H9 (cell line): ENCODE data around the gene SLC35F3. TPM values are rescaled to one million over a fixed set of nuclear protein-coding genes. Genes with fewer than 3 reads are reported as not detected.

ENCODE experiments used
- DNase-seq: peaks from one replicate; pipeline ENCODE4 v3.0.0-alpha.2; 2017
- H2AFZ ChIP-seq: one replicate; pipeline ENCODE4 v1.6.1; 2013; ENCODE audit warnings: mild to moderate bottlenecking, low read length, control low read depth, moderate library complexity
- H2AK5ac ChIP-seq: 2 replicates; pipeline ENCODE4 v1.6.1; 2013; ENCODE audit warnings: low read length, control low read depth, mixed read lengths; ENCODE audit not compliant: insufficient read length
- H2BK120ac ChIP-seq: one replicate; pipeline ENCODE4 v1.6.1; 2013; ENCODE audit warnings: low read depth, mild to moderate bottlenecking, low read length, control low read depth, inconsistent platforms; ENCODE audit not compliant: poor library complexity, severe bottlenecking
- H2BK12ac ChIP-seq: 2 replicates; pipeline ENCODE4 v1.6.1; 2013; ENCODE audit warnings: low read length, control low read depth, mixed read lengths, low read depth; ENCODE audit not compliant: insufficient read length
- H2BK15ac ChIP-seq: 2 replicates; pipeline ENCODE4 v1.6.1; 2013; ENCODE audit warnings: low read depth, low read length, control low read depth
- H2BK20ac ChIP-seq: one replicate; pipeline ENCODE4 v1.6.1; 2013; ENCODE audit warnings: low read depth, mild to moderate bottlenecking, low read length, control low read depth, inconsistent platforms; ENCODE audit not compliant: poor library complexity, severe bottlenecking
- H2BK5ac ChIP-seq: 2 replicates; pipeline ENCODE4 v1.6.1; 2013; ENCODE audit warnings: low read length, control low read depth, mixed read lengths; ENCODE audit not compliant: insufficient read length
- H3K14ac ChIP-seq: 2 replicates; pipeline ENCODE4 v1.6.1; 2013; ENCODE audit warnings: low read length, control low read depth; ENCODE audit not compliant: insufficient read depth
- H3K18ac ChIP-seq: 2 replicates; pipeline ENCODE4 v1.6.1; 2013; ENCODE audit warnings: low read depth, mild to moderate bottlenecking, mixed read lengths, low read length, control low read depth; ENCODE audit not compliant: insufficient read length
- H3K23ac ChIP-seq: 2 replicates; pipeline ENCODE4 v1.6.1; 2013; ENCODE audit warnings: low read length, control low read depth, mixed read lengths, low read depth; ENCODE audit not compliant: insufficient read length
- H3K23me2 ChIP-seq: 2 replicates; pipeline ENCODE4 v1.6.1; 2013; ENCODE audit warnings: low read depth, mild to moderate bottlenecking, mixed read lengths, low read length, control low read depth; ENCODE audit not compliant: insufficient read length, poor library complexity, severe bottlenecking
- H3K27ac ChIP-seq: 2 replicates; pipeline ENCODE4 v1.5.1; 2013; ENCODE audit warnings: low read length, control low read depth, mixed read lengths, low read depth; ENCODE audit not compliant: insufficient read length
- H3K27me3 ChIP-seq: 2 replicates; pipeline ENCODE4 v1.6.1; 2013; ENCODE audit warnings: low read length, control low read depth, inconsistent platforms; ENCODE audit not compliant: insufficient read depth
- H3K4ac ChIP-seq: 2 replicates; pipeline ENCODE4 v1.6.1; 2013; ENCODE audit warnings: low read depth, mild to moderate bottlenecking, control low read depth, inconsistent platforms, low read length, moderate library complexity
- H3K4me1 ChIP-seq: 2 replicates; pipeline ENCODE4 v1.6.1; 2013; ENCODE audit warnings: low read length, control low read depth, inconsistent platforms; ENCODE audit not compliant: insufficient read depth
- H3K4me2 ChIP-seq: 2 replicates; pipeline ENCODE4 v1.6.1; 2013; ENCODE audit warnings: low read length, control low read depth, mixed read lengths; ENCODE audit not compliant: insufficient read length, insufficient read depth
- H3K56ac ChIP-seq: 2 replicates; pipeline ENCODE4 v1.6.1; 2013; ENCODE audit warnings: low read depth, mild to moderate bottlenecking, mixed read lengths, low read length, control low read depth; ENCODE audit not compliant: insufficient read length
- H3K79me1 ChIP-seq: 2 replicates; pipeline ENCODE4 v1.6.1; 2013; ENCODE audit warnings: low read depth, mild to moderate bottlenecking, moderate library complexity, low read length, control low read depth, inconsistent platforms; ENCODE audit not compliant: insufficient read depth, poor library complexity, severe bottlenecking
- H3K79me2 ChIP-seq: 2 replicates; pipeline ENCODE4 v1.6.1; 2013; ENCODE audit warnings: low read length, control low read depth, inconsistent platforms; ENCODE audit not compliant: insufficient read depth
- H3K9ac ChIP-seq: 2 replicates; pipeline ENCODE4 v1.6.1; 2013; ENCODE audit warnings: low read length, control low read depth, mixed read lengths; ENCODE audit not compliant: insufficient read length; ENCODE audit errors: extremely low read depth
- H3K9me3 ChIP-seq: one replicate; pipeline ENCODE4 v1.6.1; 2013; ENCODE audit warnings: low read depth, low read length, inconsistent platforms; ENCODE audit not compliant: control insufficient read depth
- H3T11ph ChIP-seq: one replicate; pipeline ENCODE4 v1.6.1; 2013; ENCODE audit warnings: mild to moderate bottlenecking, low read length, control low read depth, inconsistent platforms
- H4K20me1 ChIP-seq: one replicate; pipeline ENCODE4 v1.6.1; 2013; ENCODE audit not compliant: control insufficient read depth, insufficient read length, insufficient read depth
- H4K5ac ChIP-seq: 2 replicates; pipeline ENCODE4 v1.6.1; 2013; ENCODE audit warnings: low read depth, mild to moderate bottlenecking, mixed read lengths, low read length, control low read depth; ENCODE audit not compliant: insufficient read length
- H4K8ac ChIP-seq: replicated peaks from 2 replicates; pipeline ENCODE4 v1.6.1; 2013; ENCODE audit warnings: low read length, control low read depth, mixed read lengths, low read depth; ENCODE audit not compliant: insufficient read length
- H4K91ac ChIP-seq: 2 replicates; pipeline ENCODE4 v1.6.1; 2013; ENCODE audit warnings: low read depth, mild to moderate bottlenecking, moderate library complexity, mixed read lengths, low read length, control low read depth; ENCODE audit not compliant: insufficient read length
- H3K27ac Mint-ChIP-seq, 3 experiments: 2 replicates in 2 of 3; 3 replicates in 1 of 3; pipeline ENCODE4 v1.8.0; 2020 to 2021; ENCODE audit warnings: mixed read lengths in 3 of 3, mild to moderate bottlenecking in 1 of 3, moderate library complexity in 1 of 3
- H3K27me3 Mint-ChIP-seq: 2 replicates; pipeline ENCODE4 v1.8.0; 2021; ENCODE audit warnings: low read depth, mild to moderate bottlenecking, moderate library complexity, mixed read lengths
- H3K36me3 Mint-ChIP-seq, 3 experiments: 2 replicates in 2 of 3; 3 replicates in 1 of 3; pipeline ENCODE4 v1.8.0; 2020 to 2021; ENCODE audit warnings: low read depth in 3 of 3, mixed read lengths in 3 of 3; ENCODE audit not compliant: insufficient read depth in 1 of 3
- H3K4me1 Mint-ChIP-seq, 2 experiments: 2 replicates each; pipeline ENCODE4 v1.8.0; 2020; ENCODE audit warnings: mixed read lengths in 2 of 2
- H3K4me3 Mint-ChIP-seq, 2 experiments: 2 replicates in 1 of 2; 3 replicates in 1 of 2; pipeline ENCODE4 v1.8.0; 2020 to 2021; ENCODE audit warnings: mild to moderate bottlenecking in 2 of 2, mixed read lengths in 2 of 2, moderate library complexity in 1 of 2
- H3K9me3 Mint-ChIP-seq, 2 experiments: 2 replicates in 1 of 2; 3 replicates in 1 of 2; pipeline ENCODE4 v1.8.0; 2020; ENCODE audit warnings: mild to moderate bottlenecking in 2 of 2, mixed read lengths in 2 of 2, moderate library complexity in 1 of 2
- CTCF ChIP-seq: fragments of 200-600 bp; sonication (generic); conservative IDR thresholded peaks from 3 replicates; pipeline ENCODE4 v1.8.0; 2021; ENCODE audit warnings: antibody characterized with exemption, mild to moderate bottlenecking
- WGBS: extraction: QIAGEN DNeasy Blood & Tissue Kit; methylation state at CpG from one replicate; pipeline ENCODE4 v1.1.7; 2013; ENCODE audit warnings: missing lambda C conversion rate, low lambda C conversion rate, mixed read lengths; ENCODE audit not compliant: insufficient read length; ENCODE audit errors: extremely low coverage; 5-methylcytosine and 5-hydroxymethylcytosine counted together
- total RNA-seq: library from RNA; stranded (reverse); gene quantifications from 2 replicates; pipeline ENCODE4 v1.2.1, GENCODE V29; 2021

Gene SLC35F3
- total RNA-seq, 1 experiment from 2014 or later = 0.81 TPM

GRCh38 chr1:234132795-234133194, 228.3 kb downstream of the SLC35F3 start:
- H3K27ac Mint-ChIP-seq = no peak overlapping the region
- Histone ChIP-seq H3K14ac (no peak overlapping the region), H3K56ac (no peak overlapping the region), H2AK5ac (no peak overlapping the region), H4K8ac (no peak overlapping the region), H2BK12ac (no peak overlapping the region), H3K4ac (no peak overlapping the region), H3K9me3 (no peaks in the 10 kb centered on the region), H3T11ph (no peak overlapping the region), H4K20me1 (no peaks in the 10 kb centered on the region), H3K27me3 (no peaks in the 10 kb centered on the region), H2BK5ac (no peak overlapping the region), H3K9ac (no peak overlapping the region), H2BK20ac (no peak overlapping the region), H3K79me1 (no peaks in the 10 kb centered on the region), H3K23ac (no peak overlapping the region), H3K27ac (no peak overlapping the region), H3K79me2 (no peaks in the 10 kb centered on the region), H4K5ac (no peak overlapping the region), H2BK120ac (no peak overlapping the region), H3K4me1 (no peaks in the 10 kb centered on the region), H3K23me2 (no peaks in the 10 kb centered on the region), H2AFZ (no peak overlapping the region), H3K18ac (no peak overlapping the region), H3K4me2 (no peak overlapping the region), H4K91ac (no peak overlapping the region), H2BK15ac (no peak overlapping the region)
- TF ChIP-seq CTCF = no peak
- no peaks in the 10 kb centered on the region for H3K4me1 Mint-ChIP-seq
- H3K27me3 Mint-ChIP-seq = peaks cover 9% of the 10 kb centered on the region
- DNase-seq = no peak
- WGBS = no CpG with 5 or more reads among the region's 2 CpGs
- H3K4me3 Mint-ChIP-seq = no peak overlapping the region
- H3K36me3 Mint-ChIP-seq = no peaks in the 10 kb centered on the region
- no peaks in the 10 kb centered on the region for H3K9me3 Mint-ChIP-seq
